GM18517 (cell line): ENCODE data around the gene TSPY2.
"Not testable (repeated sequence)": the region's sequence is repeated elsewhere in the genome, so short reads cannot be mapped to it uniquely, and the experiment has no call there.

ENCODE experiments used
- ATAC-seq: cut with Tn5 transposase; IDR thresholded peaks from one replicate; pipeline ENCODE4 v1.9.1; 2021; ENCODE audit warnings: mild to moderate bottlenecking, moderate library complexity; ENCODE audit not compliant: unreplicated experiment

The TSPY2 gene

GRCh38 chrY:6245923-6246322 is at the start of gene TSPY2:
TSPY2 (plus strand) TSS chrY:6246223; CDS start chrY:6246269, 46 bp downstream.
- not testable (repeated sequence) for ATAC-seq

GRCh38 chrY:6209565-6209964 is 36.5 kb upstream of the TSPY2 start:
- ATAC-seq = not testable (repeated sequence)

DNA sequence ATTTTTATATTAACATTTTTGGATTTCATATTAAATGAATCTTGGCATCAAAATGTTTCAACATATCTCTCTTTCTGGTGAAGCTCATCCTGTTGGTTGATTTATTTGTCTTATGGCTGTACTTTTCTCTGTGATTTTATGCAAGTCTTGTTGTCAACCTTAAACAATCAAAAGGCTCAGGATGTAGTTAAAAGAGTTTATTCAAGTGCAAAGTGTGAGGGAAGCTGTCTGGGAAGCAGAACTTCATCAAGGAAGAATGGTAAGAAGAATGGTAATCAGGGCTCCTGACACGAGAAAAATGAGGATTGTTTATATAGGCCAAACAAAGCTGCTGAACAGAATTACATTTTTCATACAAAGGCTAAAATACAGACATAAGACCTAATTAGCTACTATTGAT is 29.0 kb upstream of the TSPY2 start:
- not testable (repeated sequence) for ATAC-seq

DNA sequence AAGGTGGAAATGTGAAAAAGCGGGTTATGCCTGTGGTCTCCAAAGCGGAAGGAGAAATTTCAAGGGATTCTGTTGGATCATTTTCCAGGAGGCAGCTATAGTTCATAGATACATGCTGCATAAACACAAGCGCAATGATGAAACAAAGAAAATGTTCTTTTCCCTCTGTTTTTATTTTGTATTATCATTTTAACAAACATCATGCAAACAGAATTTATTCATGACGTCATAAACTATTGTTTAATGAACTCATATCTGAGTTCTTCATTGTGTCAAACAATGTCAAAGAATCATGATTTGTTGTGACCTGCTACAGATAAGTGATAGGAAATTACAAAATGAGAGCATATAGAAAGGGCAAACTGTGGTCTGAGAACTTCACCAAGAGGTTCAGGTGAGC is 23.8 kb downstream of the TSPY2 start:
- not testable (repeated sequence) for ATAC-seq
